Neutrophil (primary cell): ENCODE data around the gene GSS.

ENCODE experiments used
- H3K27ac ChIP-seq: fragments of 200-600 bp; sonication (generic); 2 replicates; pipeline ENCODE4 v1.5.1; 2016; ENCODE audit warnings: mild to moderate bottlenecking, moderate library complexity
- H3K27me3 ChIP-seq: fragments of 200-600 bp; sonication (generic); 2 replicates; pipeline ENCODE4 v1.6.0; 2016; ENCODE audit warnings: mild to moderate bottlenecking
- H3K36me3 ChIP-seq: fragments of 200-600 bp; sonication (generic); 2 replicates; pipeline ENCODE4 v1.5.1; 2017
- H3K4me1 ChIP-seq, 2 experiments: fragments of 200-600 bp in 1 of 2; sonication (generic) in 1 of 2; 1 replicate in 1 of 2; 2 replicates in 1 of 2; pipeline versions ENCODE4 v1.5.1 to v1.6.1; 2013 to 2016; ENCODE audit warnings: low read depth in 1 of 2, low read length in 1 of 2, mild to moderate bottlenecking in 1 of 2, moderate library complexity in 1 of 2; ENCODE audit not compliant: control insufficient read depth in 1 of 2, insufficient read depth in 1 of 2
- H3K4me3 ChIP-seq, 2 experiments: fragments of 200-600 bp in 1 of 2; sonication (generic) in 1 of 2; 1 replicate in 1 of 2; 2 replicates in 1 of 2; pipeline ENCODE4 v1.5.1; 2013 to 2016; ENCODE audit warnings: low read depth in 1 of 2, low read length in 1 of 2, mild to moderate bottlenecking in 1 of 2, moderate library complexity in 1 of 2
- H3K9me3 ChIP-seq: fragments of 200-600 bp; sonication (generic); 2 replicates; pipeline ENCODE4 v1.5.1; 2016
- CTCF ChIP-seq: fragments of 200-600 bp; sonication (generic); IDR thresholded peaks from 2 replicates; pipeline ENCODE4 v1.5.1; 2016; ENCODE audit warnings: antibody characterized with exemption

Gene GSS

GRCh38 chr20:34887023-34887422 lies 68.6 kb downstream of the GSS start:
- no peak overlapping the region for H3K4me3 ChIP-seq
- peaks cover 5 to 8% of the 10 kb centered on the region in 2 experiments for H3K4me1 ChIP-seq
- H3K9me3 ChIP-seq: no peaks in the 10 kb centered on the region
- H3K27me3 ChIP-seq: no peaks in the 10 kb centered on the region
- H3K27ac ChIP-seq: no peak overlapping the region
- peaks cover 34% of the 10 kb centered on the region for H3K36me3 ChIP-seq
- TF ChIP-seq CTCF: no peak

- no peaks in the 10 kb centered on the region for H3K27me3 ChIP-seq
- peaks cover 2 to 3% of the 10 kb centered on the region in 2 experiments for H3K4me1 ChIP-seq
- no peak for TF ChIP-seq CTCF
- no peak overlapping the region for H3K27ac ChIP-seq
- no peaks in the 10 kb centered on the region for H3K9me3 ChIP-seq
- peaks cover 34% of the 10 kb centered on the region for H3K36me3 ChIP-seq
- H3K4me3 ChIP-seq: no peak overlapping the region
Observed at GRCh38 chr20:34886122-34886521, 69.5 kb downstream of the GSS start.

- Histone ChIP-seq H3K36me3 (peaks cover 34% of the 10 kb centered on the region), H3K27ac (no peak overlapping the region), H3K4me1 (no peaks in the 10 kb centered on the region), H3K27me3 (no peaks in the 10 kb centered on the region), H3K9me3 (no peaks in the 10 kb centered on the region), H3K4me3 (no peak overlapping the region)
- TF ChIP-seq CTCF: no peak
Observed at GRCh38 chr20:34884260-34884659, 71.3 kb downstream of the GSS start.

- H3K27me3 ChIP-seq: no peaks in the 10 kb centered on the region
- no peaks in the 10 kb centered on the region for H3K9me3 ChIP-seq
- H3K4me3 ChIP-seq: no peak overlapping the region
- peaks cover 34% of the 10 kb centered on the region for H3K36me3 ChIP-seq
- H3K4me1 ChIP-seq: no peaks in the 10 kb centered on the region
- H3K27ac ChIP-seq: no peak overlapping the region
- no peak for TF ChIP-seq CTCF
Observed at GRCh38 chr20:34883809-34884208, 71.8 kb downstream of the GSS start.

- Histone ChIP-seq H3K27me3 (no peaks in the 10 kb centered on the region), H3K4me1 (no peaks in the 10 kb centered on the region), H3K27ac (no peak overlapping the region), H3K4me3 (no peak overlapping the region), H3K9me3 (no peaks in the 10 kb centered on the region), H3K36me3 (peaks cover 34% of the 10 kb centered on the region)
- no peak for TF ChIP-seq CTCF
Observed at GRCh38 chr20:34883087-34883688, 72.4 kb downstream of the GSS start.
